Fibroblast of upper back skin (primary cell): ENCODE results near the gene PNLIP.

Experiments
- DNase-seq: peaks from one replicate; pipeline ENCODE4 v3.0.0-alpha.2; 2013

Gene PNLIP

GRCh38 chr10:116587878-116588591 lies 42.3 kb downstream of the PNLIP start:
- no peak for DNase-seq

- DNase-seq: no peak
These were observed 43.3 kb downstream of the PNLIP start for GRCh38 chr10:116588995-116589394.

DNA sequence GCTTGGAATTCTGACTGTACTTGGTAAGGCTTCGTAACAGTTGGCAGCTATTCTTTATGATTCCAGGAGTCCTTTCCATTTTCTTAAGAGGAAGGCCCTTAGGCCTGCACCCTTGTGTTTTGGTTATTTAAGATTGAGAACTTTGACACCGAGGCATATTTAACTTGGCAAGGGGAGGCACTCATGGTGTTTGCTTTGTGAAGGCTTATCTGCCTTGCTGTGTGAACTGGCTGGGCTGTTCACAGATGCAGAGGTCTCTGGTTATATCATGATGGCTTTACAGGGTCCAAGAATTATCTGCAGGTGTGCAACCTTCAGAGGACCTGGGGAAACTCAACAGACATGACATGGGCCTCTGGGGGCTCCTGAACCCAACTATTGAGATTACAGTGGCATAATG lies 44.2 kb downstream of the PNLIP start:
- DNase-seq: no peak

- no peak for DNase-seq
These were observed 45.1 kb downstream of the PNLIP start, which contains the start of gene PNLIPRP1 for GRCh38 chr10:116590590-116591444. Gene PNLIPRP1 (plus strand): TSS chr10:116590959. CDS start chr10:116591130, 171 bp downstream.

GRCh38 chr10:116593139-116593740 lies 47.5 kb downstream of the PNLIP start:
- no peak for DNase-seq

DNA sequence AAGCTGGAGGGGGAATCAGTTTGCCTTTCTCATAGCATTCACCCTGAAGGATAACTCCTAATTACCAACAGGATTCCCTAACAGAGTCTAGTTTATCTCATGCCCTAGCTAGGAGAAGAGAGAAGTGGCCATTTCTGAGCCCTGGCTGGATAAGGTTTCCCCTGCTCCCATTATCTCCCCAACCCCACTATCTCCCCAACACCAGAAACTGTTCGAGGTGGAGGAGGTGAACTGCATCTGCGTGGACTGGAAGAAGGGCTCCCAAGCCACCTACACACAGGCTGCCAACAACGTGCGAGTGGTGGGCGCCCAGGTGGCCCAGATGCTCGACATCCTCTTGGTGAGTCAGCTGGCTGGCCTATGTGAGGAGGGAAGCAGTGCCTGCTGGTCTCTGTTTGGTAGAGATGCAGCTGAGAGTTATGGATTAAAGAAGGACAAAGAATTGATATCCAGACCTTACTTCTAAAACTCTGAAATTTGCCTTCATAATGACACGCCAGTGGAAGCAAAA lies 48.8 kb downstream of the PNLIP start:
- no peak for DNase-seq

- no peak for DNase-seq
These were observed 50.3 kb downstream of the PNLIP start for GRCh38 chr10:116596062-116596461.

GRCh38 chr10:116597543-116597942 lies 51.8 kb downstream of the PNLIP start:
- DNase-seq: no peak

GRCh38 chr10:116598329-116598728 lies 52.6 kb downstream of the PNLIP start:
- no peak for DNase-seq

DNA sequence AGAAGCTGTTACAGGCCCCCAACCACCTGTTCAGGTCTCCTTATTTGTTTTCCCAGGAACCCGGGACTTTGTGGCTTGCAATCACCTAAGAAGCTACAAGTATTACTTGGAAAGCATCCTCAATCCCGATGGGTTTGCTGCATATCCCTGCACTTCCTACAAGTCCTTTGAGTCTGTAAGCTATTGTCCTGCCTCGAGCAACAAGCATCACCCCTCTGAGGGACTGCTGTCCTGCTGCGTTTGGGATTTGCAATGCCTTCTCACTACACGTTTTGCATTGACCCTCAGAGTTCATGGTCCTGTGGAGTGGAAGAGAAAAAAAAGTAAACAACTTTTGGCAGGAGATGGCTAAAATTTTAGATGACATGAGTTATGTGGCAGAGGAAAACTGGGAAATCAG lies 54.3 kb downstream of the PNLIP start:
- no peak for DNase-seq

GRCh38 chr10:116602648-116603400 lies 57.1 kb downstream of the PNLIP start:
- no peak for DNase-seq

DNA sequence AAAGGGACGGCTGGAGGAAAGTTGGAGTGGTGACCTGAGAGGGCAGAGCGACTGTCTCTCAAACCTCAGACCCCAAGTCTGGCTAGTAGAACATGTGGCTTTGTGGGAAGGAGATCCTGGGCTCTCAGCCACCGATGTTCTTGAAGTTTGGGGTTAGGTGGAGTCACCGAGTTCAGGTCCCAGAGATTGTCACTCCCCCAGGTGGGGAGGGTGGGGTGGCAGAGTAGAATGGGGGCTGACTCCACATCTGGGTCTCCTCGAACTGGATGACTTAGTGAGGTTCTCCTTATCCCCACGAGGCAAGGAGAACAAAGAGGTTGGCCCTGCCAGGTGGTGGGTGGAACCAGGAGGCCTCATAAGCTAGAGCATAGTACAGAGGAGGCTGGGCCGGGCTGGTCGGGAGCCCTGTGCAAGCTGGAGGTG lies 60.3 kb downstream of the PNLIP start:
- no peak for DNase-seq

- no peak for DNase-seq
These were observed 61.6 kb downstream of the PNLIP start for GRCh38 chr10:116607336-116607735.

GRCh38 chr10:116608686-116609594 lies 63.2 kb downstream of the PNLIP start:
- DNase-seq: no peak

GRCh38 chr10:116610443-116611152 lies 64.9 kb downstream of the PNLIP start:
- no peak for DNase-seq

GRCh38 chr10:116611153-116611545 lies 65.4 kb downstream of the PNLIP start:
- DNase-seq: no peak

DNA sequence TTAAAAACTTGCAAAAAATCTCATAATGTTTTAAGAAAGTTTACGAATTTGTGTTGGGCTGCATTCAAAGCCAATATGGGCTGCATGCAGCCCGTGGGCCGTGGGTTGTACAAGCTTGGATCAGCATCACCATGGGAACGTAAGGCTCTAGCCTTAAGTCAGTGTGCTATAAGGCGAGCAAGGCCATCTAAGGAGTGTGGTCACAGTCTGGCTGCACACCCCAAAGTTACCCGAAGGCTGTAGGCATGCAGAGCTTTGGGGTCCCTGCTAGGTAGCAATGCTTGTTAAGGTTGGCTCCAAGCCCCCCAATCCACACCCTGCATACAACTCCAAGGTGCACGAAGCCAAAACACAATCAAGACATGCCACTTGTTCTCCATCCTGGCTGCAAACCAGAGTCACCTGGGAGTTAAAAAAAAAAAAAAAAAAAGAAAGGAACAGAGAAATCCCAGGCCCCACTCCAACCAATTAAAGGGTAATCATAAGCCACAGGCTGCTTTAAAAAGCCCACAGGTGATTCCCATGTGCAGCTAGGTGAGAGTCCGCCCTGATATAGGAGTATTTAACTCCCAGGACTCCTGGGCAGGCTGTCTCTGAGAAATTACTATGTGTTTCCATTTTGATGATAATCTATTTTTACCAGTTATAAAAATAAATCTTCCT lies 66.5 kb downstream of the PNLIP start:
- DNase-seq: no peak

DNA sequence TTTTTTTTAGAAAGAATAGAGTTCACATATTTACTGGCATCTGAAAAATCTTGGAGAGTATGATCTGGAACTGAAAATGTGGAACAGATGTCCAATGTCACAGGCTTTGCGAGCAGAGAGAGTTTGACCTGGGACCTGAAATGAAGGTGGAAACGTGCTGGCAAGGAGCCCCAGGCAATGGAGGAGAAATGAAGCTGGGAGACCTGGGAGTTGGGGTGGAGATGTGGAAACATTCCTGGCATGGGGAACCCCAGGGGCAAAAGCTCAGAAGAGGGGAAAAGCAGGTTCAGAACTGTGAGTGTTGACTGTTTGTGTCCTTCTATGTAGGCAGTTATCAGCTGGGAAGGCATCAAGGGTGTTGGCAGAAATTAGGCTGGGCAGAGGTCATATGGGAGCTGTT lies 67.7 kb downstream of the PNLIP start:
- DNase-seq: no peak

- DNase-seq: no peak
These were observed 69.1 kb downstream of the PNLIP start for GRCh38 chr10:116614796-116615195.

DNA sequence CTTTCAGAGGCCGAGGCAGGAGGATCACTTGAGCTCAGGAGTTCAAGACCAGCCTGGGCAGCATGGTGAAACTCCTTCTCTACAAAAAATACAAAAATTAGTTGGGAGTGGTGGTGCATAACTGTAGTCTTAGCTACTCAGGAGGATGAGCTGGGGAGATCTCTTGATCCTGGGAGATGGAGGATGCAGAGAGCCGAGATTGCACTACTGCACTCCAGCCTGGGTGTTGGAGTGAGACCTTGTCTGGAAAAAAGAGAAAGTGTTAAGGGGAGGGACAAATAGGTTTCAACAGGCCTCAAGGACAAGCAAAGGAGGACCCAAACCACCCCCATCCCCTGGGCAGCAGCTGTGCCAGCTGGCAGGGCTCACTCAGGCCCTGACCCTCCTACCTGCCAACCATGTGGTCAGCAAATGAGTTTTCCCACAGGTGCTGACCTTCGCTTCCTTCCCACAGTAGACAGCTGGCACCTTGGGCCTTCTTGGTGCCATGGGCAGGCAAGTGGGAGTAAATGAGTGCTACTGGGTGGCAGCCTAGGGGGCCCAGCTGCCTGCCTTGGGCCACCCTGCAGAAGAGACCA lies 69.6 kb downstream of the PNLIP start:
- no peak for DNase-seq
